NCI-H774 (cell line): ENCODE results near the gene AGAP3.

Source experiments
- DNase-seq: peaks from one replicate; lab custom pipeline; 2025; lab: John Stamatoyannopoulos, UW

The AGAP3 gene

DNA sequence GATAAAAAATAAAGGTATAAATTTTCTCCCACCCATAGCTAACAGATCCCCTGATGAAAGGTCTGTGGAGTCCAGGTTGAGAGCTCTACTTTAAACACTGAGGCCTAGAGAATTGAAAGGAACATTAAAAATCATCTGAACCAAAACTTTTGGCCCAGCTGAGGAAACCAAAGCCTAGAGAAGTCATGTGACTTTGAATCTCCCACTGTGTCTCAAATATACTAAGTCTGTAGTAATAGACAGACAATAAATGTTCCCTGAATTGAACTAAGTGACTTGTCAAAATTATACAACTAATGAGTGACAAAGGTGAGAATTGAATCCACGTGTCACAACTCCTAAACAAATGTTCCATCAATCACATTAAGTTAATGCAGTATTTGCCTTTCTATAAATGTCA lies 75.5 kb downstream of the AGAP3 start:
- DNase-seq: no peak

- DNase-seq: no peak
Observed at GRCh38 chr7:151166629-151167196, 80.4 kb downstream of the AGAP3 start.

DNA sequence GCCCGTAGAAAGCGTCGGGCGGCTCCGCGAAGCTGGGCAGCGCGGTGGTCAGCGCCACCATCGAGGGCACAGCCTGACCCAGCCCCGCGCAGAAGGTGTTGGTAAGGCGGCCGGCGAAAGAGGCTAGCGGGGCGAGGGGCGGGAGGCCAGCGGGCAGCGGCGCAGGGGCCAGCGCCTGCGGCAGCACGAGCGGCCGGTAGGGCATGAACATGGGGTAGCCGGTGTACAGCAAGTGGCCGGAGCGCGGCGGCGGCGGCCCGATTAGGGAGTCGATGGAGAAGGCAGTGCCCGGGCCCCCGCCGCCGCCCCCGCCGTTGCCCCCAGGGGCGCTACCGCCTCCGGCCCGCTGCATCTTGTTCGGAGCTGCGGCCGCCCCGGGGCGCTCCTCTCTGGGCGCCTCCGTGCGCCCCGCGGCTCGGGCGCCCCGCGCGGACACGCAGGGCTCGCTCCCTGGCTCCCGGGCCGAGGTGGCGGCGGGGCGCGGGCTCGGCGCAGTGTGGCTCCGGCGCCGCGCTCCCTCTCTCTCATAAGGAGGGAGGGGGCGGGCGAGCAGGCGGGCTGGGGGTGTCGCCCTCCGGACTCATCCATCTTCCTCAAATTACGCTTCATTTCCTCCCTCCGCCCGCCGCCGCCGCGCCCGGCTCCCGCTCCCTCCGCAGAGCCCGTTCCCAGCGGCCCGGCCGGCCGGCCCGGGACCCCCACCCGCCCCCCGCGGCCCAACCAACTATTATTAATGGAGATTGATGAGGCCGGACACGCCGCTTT lies 81.1 kb downstream of the AGAP3 start, which contains the start of gene GBX1:
GBX1 (minus strand) TSS at position 498 of the 765 bp plus-strand sequence; CDS start at position 352, 146 bp downstream.
- DNase-seq: no peak

- no peak for DNase-seq
Observed at GRCh38 chr7:151168003-151168786, 81.9 kb downstream of the AGAP3 start.

- DNase-seq: no peak
Observed at GRCh38 chr7:151168787-151169162, 82.5 kb downstream of the AGAP3 start.

- peak; percentile 38 for DNase-seq
Observed at GRCh38 chr7:151172273-151173141, 86.2 kb downstream of the AGAP3 start.

DNA sequence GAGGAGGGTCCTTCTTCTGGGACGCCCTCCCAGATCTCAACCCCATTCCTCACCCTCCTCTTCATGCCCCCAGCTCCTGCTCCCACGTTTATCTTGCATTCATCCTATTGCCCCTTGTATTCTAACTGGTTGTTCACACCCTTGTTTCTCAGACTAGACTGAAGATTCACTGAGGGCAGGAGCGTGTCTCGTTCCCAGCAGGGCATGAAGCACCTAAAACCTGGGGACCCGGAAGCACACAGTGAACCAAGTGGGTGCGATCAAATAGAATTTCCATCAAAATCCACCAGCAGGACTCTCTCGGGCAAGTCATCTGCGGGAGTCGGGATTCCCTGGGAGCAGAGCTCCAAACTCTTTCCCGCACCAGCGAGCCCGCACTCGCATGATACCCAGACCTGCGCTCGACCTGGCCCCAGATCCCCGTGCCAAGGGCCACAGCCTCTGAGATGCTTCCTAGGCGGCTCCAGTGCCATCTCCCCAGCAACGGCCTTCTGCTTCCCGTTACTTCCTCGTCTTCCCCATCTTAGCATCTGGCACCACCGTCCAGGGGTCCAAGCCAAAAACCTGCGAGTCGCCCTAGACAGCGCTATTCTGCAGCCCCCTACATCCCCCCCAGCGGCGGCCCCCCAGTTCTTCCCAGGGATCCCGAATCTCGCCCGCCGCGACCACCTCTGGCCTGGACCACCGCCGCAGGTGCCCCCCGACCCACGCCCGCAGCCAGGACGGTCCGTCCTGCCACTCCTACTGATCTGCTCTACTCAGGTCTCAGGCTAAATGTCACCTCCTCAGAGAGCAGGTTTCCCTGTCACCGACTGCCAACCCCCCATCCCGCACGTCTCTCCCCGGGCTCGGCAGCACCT lies 87.3 kb downstream of the AGAP3 start:
- DNase-seq: no peak

DNA sequence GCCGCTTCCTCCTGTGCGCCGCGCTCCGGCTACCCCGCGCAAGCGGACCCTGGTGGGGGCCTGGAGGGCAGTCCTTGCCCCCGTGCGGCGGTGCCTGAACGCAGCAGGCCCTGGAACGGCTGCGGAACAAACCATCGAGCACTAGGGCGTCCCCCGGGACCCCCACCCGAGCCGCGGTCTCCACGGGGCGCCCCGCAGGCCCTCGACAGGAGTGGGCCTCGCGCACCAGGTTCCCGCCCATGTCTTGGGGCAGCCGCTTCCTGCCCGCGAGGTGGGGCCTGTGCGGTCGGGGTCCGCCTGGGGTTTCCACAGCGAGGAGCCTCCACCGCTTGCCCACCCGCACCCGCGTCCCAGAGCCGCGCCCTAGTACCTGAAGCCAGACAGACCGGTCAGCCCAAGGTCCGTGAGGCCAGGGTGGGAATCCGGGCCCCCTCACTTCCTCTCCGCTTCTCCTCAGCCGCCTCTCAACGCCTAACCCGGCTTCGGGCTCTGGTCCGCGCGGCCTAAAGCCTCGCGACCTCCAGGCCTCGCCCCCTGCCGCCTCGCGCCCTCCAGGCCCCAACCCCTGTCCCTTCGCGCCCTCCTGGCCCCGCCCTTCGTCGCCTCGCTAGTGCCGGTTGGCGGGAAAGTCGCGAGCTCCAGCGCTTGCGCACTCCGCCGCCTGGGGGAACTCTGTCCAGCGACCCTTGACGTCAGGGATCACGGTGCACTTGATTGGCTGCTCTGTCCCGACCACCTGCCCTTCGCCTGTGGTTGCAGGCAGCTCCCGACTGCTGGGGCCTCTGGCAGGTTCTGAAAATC lies 88.2 kb downstream of the AGAP3 start:
- DNase-seq: no peak

GRCh38 chr7:151175047-151175792 lies 88.9 kb downstream of the AGAP3 start:
- no peak for DNase-seq

GRCh38 chr7:151175793-151176311 lies 89.6 kb downstream of the AGAP3 start:
- no peak for DNase-seq

- no peak for DNase-seq
Observed at GRCh38 chr7:151176401-151176800, 90.1 kb downstream of the AGAP3 start.

- DNase-seq: no peak
Observed at GRCh38 chr7:151177310-151177709, 91.0 kb downstream of the AGAP3 start.

- no peak for DNase-seq
Observed at GRCh38 chr7:151178236-151178635, 92.0 kb downstream of the AGAP3 start.

DNA sequence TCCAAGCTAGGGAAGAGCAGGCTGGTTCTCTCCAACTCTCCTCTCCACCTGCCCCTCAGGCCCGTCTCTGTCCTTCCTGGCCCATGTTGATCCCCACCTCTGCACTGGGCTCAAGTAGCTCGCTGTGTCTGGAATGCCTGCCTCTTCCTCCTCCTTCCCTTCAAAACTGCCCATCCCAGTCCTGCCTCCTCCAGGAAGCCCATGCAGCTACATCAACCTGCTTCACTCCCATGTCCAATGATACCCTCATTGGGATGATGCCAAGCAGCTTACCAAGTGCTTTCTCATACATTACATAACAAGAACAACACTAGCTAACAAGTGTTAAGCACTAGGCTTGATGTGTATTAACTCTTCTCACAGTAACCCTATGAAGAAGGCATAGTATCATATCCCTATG lies 92.6 kb downstream of the AGAP3 start:
- no peak for DNase-seq

DNA sequence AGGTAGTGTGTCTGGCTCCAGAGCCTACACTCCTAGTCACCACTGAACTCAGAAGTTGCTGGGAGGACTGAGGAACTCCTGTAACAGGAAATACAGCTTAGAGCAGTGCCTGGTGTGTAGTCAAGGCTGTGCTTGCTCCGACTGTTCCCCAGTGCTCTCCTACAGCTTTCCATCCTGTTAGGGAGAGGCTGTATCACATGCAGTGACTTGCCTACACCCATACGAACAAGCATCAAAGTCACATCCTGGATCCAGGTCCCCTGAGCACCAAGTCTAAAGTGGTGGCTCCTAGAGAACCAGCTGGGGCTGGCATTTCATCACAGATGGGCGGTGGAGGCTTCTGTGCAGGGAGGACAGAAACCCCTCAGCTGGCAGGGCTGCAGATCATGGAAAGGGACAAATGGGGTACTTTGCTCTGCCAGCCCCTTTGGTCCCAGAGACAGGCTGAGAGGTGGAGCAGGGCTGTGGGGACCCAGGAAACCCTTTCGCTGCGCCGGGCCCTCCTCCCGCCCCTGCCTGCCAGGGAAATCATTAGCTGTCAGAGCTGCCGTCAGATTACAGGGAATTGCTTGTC lies 93.1 kb downstream of the AGAP3 start:
- DNase-seq: no peak

DNA sequence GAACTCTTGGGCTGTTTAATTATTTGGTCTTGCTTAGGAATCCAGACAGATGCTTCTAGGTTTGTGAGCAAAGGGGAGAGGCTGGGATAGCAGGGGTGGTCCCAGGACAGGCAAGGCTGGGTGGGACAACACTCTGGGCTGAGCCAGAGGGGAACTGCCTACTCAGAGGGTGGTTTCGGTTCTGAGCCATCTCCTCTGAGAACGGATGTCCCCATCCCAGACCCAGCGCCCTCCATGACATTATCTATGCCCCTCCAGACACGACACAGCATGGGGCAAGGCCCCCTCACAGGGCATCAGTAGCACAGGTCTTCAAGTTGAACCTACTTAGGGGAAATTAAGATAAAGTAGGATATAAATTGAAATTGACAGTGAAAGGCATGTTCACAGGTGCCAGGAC lies 93.7 kb downstream of the AGAP3 start:
- no peak for DNase-seq

- DNase-seq: no peak
Observed at GRCh38 chr7:151181011-151181431, 94.7 kb downstream of the AGAP3 start.

GRCh38 chr7:151185762-151186639 lies 99.7 kb downstream of the AGAP3 start:
- no peak for DNase-seq
